ENCODE results near the gene RSF1.

DNA sequence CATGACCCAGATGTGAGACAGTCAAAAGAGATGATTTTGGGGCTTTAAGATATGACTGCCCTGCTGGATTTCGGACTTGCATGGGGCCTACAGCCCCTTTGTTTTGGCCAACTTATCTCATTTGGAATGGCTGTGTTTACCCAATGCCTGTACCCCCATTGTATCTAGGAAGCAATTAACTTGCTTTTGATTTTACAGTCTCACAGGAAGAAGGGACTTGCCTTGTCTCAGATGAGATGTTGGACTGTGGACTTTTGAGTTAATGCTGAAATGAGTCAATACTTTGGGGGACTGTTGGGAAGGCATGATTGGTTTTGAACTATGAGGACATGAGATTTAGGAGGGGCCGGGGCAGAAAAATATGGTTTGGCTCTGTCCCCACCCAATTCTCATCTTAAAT, 88.4 kb downstream of the RSF1 start:
- TF ChIP-seq CTCF (optimal IDR thresholded peaks at IDR 0.05 in 1 of 3, IDR thresholded peaks at IDR 0.05 in 1 of 3, conservative IDR thresholded peaks at IDR 0.05 in 1 of 3; ENCODE audit: extremely low read depth in 1 of 3, insufficient read depth in 2 of 3, low read length in 3 of 3) (no peak), EZH2 (IDR thresholded peaks at IDR 0.05; ENCODE audit: low read length) (no peak)
